Activated CD4-positive, alpha-beta T cell treated with anti-CD3 and anti-CD28 coated beads, Interleukin-2, amount 50 U/mL, for 4 hours (primary cell): Measurements from ENCODE around the gene KCNK5.
A peak's percentile ranks its signal among the peaks of the same experiment; 100 is the strongest.

Source experiments
- DNase-seq, 2 experiments: peaks; one replicate each; pipeline ENCODE4 v3.0.0-alpha.2; 2020

KCNK5 gene

GRCh38 chr6:39240155-39240757, 11.0 kb upstream of the KCNK5 start:
- no peak for DNase-seq

DNA sequence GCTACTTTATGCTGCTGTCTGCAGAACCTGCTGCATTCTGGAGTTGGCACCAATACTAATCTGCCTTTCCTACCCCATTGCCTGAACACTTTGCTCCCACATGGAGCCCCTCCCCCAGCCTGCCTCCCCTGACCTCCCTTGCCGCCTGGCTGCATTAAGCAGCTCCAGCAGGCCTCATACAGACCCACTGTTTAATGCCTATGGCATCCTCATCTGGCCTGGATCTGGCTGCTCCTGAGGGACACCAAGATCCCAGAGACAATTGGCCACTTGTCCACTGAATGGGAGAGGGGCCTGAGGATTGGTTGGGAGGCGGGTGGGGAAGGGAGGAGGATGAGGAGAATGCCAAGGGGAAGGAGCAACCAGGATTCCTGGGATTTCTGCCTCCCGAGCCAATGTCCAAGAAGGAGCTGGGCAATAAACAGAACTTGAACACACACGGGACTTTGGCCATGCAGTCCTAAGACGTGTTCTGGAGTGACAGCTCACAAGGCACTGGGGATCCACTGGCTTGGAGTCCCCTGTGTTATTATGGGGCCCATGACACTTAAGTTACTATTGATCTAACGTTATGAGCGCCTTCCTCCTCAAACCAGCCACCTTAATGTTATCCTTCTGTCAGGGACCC, 10.4 kb upstream of the KCNK5 start:
- DNase-seq, result no peak

DNA sequence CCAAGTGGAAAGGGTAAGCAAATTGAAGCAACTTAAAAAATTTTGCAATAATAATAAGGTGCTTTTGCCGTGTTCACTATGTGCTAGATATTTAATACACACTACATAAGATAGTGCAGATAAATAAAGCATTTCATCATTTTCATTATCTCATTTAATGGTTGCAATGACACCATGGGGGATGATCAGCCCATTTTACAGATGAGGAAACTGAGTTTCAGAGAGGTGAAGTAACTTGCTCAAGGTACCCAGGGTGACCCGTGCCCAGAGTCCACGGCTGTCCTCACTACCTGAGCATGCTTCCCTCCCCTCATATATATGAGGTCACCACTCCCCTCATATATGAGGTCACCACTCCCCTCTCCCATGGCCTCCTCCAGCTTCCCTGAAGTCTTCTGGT, 7.5 kb upstream of the KCNK5 start:
- no peak for DNase-seq

DNA sequence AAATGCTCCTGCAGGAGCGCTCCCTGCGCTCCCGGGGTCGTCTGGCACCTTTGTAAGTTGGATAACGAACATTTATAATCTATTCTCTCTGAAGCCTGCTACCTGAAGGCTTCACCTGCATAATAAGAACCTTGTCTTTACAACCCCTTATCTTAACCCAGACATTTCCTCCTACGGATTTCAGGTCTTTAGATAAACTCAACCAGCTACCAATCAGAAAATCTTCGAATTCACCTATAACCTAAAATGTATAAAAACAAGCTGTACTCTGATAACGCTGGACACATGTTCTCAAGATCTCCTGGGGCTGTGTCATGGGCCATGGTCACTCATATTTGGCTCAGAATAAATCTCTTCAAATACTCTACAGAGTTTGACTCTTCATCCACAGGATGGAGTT, 4.1 kb upstream of the KCNK5 start:
- no peak for DNase-seq

GRCh38 chr6:39231521-39232243, 2.4 kb upstream of the KCNK5 start:
- DNase-seq, result no peak

DNA sequence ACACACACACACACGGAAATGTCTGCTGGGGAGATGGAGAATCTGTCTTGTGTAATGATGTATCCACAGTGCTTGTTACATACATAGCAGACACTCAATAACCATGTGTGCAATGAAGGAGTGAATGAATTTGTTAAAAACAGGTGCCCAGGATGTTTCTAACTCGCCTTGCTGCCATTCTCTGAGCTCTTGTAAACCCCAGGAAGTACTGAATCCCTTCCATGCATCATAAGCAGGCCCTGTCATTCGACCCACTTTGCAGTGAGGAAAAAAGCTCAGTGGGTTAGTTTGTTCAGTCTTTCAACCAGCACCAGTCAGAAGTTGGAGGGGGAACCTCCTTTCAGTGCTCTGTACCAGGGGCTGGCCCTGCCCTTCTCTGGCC, 1.4 kb upstream of the KCNK5 start:
- no peak for DNase-seq

- DNase-seq, result peak; percentile 38 to 46
Measured at GRCh38 chr6:39228111-39228971, 934 bp downstream of the KCNK5 start.

DNA sequence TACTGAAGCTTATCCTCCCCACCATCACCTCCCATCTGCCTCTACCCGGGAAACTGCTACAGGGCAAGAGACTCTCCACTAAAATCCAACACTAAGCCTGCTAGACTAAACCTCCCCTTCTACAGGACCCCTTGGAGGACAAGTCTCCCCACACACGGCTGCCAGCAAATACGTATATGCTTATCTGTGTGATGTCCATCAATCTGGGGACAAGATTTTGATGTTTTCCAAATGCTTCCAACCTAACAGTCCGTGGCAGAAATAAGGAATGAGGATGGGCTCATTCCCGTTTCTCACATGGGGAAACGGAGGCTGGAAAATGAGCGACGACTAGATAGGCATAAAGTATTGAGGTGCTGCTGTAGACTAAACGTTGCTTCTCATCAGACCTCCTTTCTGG, 1.8 kb downstream of the KCNK5 start:
- no peak for DNase-seq

GRCh38 chr6:39226639-39227329, 2.5 kb downstream of the KCNK5 start:
- DNase-seq, result no peak

GRCh38 chr6:39225946-39226437, 3.3 kb downstream of the KCNK5 start:
- DNase-seq, result peak; percentile 33 to 46

GRCh38 chr6:39225543-39225942, 3.7 kb downstream of the KCNK5 start:
- no peak for DNase-seq

GRCh38 chr6:39224523-39225182, 4.6 kb downstream of the KCNK5 start:
- no peak for DNase-seq

GRCh38 chr6:39224011-39224410, 5.3 kb downstream of the KCNK5 start:
- no peak for DNase-seq

GRCh38 chr6:39223555-39223954, 5.7 kb downstream of the KCNK5 start:
- DNase-seq, result no peak

- DNase-seq, result no peak
Measured at GRCh38 chr6:39223061-39223460, 6.2 kb downstream of the KCNK5 start.

- DNase-seq, result no peak
Measured at GRCh38 chr6:39221779-39222641, 7.3 kb downstream of the KCNK5 start.

DNA sequence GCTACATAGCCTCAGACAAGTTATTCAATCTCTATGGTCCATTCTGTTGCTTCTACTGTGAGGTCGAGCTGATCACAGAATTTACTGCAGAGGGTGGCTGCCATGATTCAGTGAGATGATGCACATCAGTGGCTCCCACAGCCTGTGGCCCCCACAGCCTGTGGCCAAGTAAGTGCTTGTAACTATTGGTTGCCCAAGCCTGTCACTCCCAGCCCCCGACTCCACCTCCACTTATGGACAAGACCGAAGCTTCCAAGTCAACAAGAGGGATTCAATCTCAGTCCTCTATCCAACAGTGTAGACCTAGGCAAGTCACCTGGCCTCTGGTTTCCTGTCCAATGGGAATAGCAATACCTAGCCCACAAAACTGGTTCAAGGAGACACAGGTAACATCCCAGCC, 8.2 kb downstream of the KCNK5 start:
- no peak for DNase-seq

DNA sequence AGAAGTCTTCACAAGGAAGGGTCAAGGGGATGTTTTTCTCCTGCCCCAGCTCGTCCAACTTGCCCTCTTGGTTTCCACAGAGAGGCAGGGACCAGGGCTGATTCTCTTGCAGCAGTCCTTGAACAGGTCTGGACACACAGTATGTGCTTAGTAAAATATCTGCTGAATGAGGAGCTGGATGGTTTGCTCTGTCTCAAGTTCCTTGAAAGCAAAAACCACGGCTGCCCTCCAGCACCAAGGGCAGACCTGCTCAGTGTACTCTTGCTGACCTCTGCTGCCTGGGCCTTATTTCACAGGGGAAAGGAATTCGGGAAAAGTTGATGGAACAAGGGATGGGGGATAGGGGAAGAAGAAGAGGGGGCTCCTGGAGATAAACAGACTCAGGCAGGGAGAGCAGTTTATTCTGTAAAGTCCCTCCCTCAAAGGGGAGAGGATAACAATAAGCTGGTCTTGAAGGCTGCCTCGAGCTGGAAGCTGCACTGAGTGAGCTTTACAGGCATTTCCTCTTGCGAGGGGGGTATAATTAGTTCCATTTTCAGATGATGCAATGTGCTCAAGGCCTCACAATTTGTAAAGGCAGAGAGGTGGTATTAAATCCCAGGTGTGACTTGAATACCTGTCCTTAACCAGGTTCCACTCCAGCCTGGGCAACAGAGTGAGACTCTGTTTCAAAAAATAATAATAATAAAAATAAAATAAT, 10.3 kb downstream of the KCNK5 start:
- DNase-seq, result no peak

GRCh38 chr6:39217177-39217864, 12.0 kb downstream of the KCNK5 start:
- no peak for DNase-seq

DNA sequence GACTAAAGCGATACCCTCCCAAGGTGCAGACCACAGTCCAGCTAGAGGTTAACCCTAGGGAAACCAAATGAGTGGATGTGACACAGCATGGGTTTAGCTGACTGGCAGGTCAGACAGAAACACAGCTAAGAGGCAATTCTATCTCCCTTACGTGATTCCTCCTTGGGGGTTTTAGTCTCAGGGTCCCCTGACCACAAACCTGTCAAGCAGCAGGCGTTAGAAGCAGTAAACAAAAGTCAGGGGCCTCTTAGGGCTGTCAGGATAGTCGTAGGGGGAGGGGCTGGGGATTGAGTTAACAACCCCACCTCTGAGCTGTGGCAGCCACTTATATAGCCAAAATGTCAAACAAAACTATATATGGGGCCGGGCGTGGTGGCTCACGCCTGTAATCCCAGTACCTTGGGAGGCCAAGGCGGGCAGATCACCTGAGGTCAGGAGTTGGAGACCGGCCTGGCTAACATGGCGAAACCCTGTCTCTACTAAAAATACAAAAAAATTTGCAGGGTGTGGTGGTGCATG, 13.6 kb downstream of the KCNK5 start:
- DNase-seq, result no peak
